ENCODE results near the gene B4GALT7. TPM values are rescaled to one million over a fixed set of nuclear protein-coding genes. Genes with fewer than 3 reads are reported as not detected.
"Not testable (repeated sequence)": the region's sequence is repeated elsewhere in the genome, so short reads cannot be mapped to it uniquely, and the experiment has no call there.

B4GALT7 gene
- total RNA-seq, 1 donor from 2014 or later: 22.4 TPM

- intact Hi-C loops (cut with micrococcal nuclease): no loop called here
Measured at GRCh38 chr5:177608243-177609075, 8.5 kb downstream of the B4GALT7 start.

- intact Hi-C loops (cut with micrococcal nuclease): no loop called here
Measured at GRCh38 chr5:177609076-177610059, 9.4 kb downstream of the B4GALT7 start.

- intact Hi-C loops (cut with micrococcal nuclease): no loop called here
Measured at GRCh38 chr5:177610131-177610769, 10.3 kb downstream of the B4GALT7 start.

- intact Hi-C loops (cut with micrococcal nuclease): no loop called here
Measured at GRCh38 chr5:177610770-177611445, 11.0 kb downstream of the B4GALT7 start.

GRCh38 chr5:177611446-177612214 lies 11.7 kb downstream of the B4GALT7 start:
- intact Hi-C loops (cut with micrococcal nuclease): no loop called here

- intact Hi-C loops (cut with micrococcal nuclease): no loop called here
Measured at GRCh38 chr5:177612215-177612673, 12.3 kb downstream of the B4GALT7 start.

- intact Hi-C loops (cut with micrococcal nuclease): no loop called here
Measured at GRCh38 chr5:177620560-177620959, 20.6 kb downstream of the B4GALT7 start.

GRCh38 chr5:177624172-177624571 lies 24.2 kb downstream of the B4GALT7 start:
- intact Hi-C loops (cut with micrococcal nuclease): not testable (repeated sequence)

- intact Hi-C loops (cut with micrococcal nuclease): not testable (repeated sequence)
Measured at GRCh38 chr5:177630186-177630585, 30.3 kb downstream of the B4GALT7 start.

GRCh38 chr5:177634912-177635311 lies 35.0 kb downstream of the B4GALT7 start:
- intact Hi-C loops (cut with micrococcal nuclease): not testable (repeated sequence)

- intact Hi-C loops (cut with micrococcal nuclease): not testable (repeated sequence)
Measured at GRCh38 chr5:177645462-177645861, 45.5 kb downstream of the B4GALT7 start.

- intact Hi-C loops (cut with micrococcal nuclease): not testable (repeated sequence)
Measured at GRCh38 chr5:177651235-177651634, 51.3 kb downstream of the B4GALT7 start.

GRCh38 chr5:177657846-177658245 lies 57.9 kb downstream of the B4GALT7 start:
- intact Hi-C loops (cut with micrococcal nuclease): not testable (repeated sequence)

GRCh38 chr5:177658542-177658941 lies 58.6 kb downstream of the B4GALT7 start:
- intact Hi-C loops (cut with micrococcal nuclease): not testable (repeated sequence)

Other genes with a start within 250 kb of the B4GALT7 start
- 140 and 153 TPM in 2 replicates for gene LMAN2, start 248.5 kb upstream of the B4GALT7 start, total RNA-seq
- 101 and 105 TPM in 2 replicates for gene RGS14, start 242.2 kb upstream of the B4GALT7 start, total RNA-seq
- 0.07 and 0.11 TPM in 2 replicates for gene SLC34A1, start 215.7 kb upstream of the B4GALT7 start, total RNA-seq
- not detected in 2 replicates for gene PFN3, start 199.5 kb upstream of the B4GALT7 start, total RNA-seq
- gene F12, start 190.6 kb upstream of the B4GALT7 start, total RNA-seq: 1.2 and 1.9 TPM in 2 replicates
- gene GRK6, start 173.5 kb upstream of the B4GALT7 start, total RNA-seq: 232 and 239 TPM in 2 replicates
- 6.0 and 7.4 TPM in 2 replicates for gene PRR7, start 153.3 kb upstream of the B4GALT7 start, total RNA-seq
- 9.0 and 10.6 TPM in 2 replicates for gene DBN1, start 126.5 kb upstream of the B4GALT7 start, total RNA-seq
- gene PDLIM7, start 102.5 kb upstream of the B4GALT7 start, total RNA-seq: 43.7 and 48.3 TPM in 2 replicates
- gene DOK3, start 90.3 kb upstream of the B4GALT7 start, total RNA-seq: 5.3 and 5.4 TPM in 2 replicates
- gene DDX41, start 83.2 kb upstream of the B4GALT7 start, total RNA-seq: 116 and 120 TPM in 2 replicates
- gene FAM193B, start 45.6 kb upstream of the B4GALT7 start, total RNA-seq: 86.7 and 91.1 TPM in 2 replicates
- 144 and 146 TPM in 2 replicates for gene TMED9, start 7.9 kb upstream of the B4GALT7 start, total RNA-seq
- 14.2 and 16.0 TPM in 2 replicates for gene FAM153A, start 182.8 kb downstream of the B4GALT7 start, total RNA-seq

Measured in T-helper 2 cell treated with Interferon-gamma antibody and Interleukin-4, amounts not matched to agents 100 ng/mL and 5 ng/mL, for 36 hours (primary cell).